HG02759 (cell line): ENCODE data around the gene ITPR1.
A peak's percentile ranks its signal among the peaks of the same experiment; 100 is the strongest.

Experiments used
- ATAC-seq: cut with Tn5 transposase; IDR thresholded peaks from one replicate; pipeline ENCODE4 v1.9.1; 2021; ENCODE audit warnings: mild to moderate bottlenecking, moderate library complexity; ENCODE audit not compliant: unreplicated experiment

ITPR1 gene

DNA sequence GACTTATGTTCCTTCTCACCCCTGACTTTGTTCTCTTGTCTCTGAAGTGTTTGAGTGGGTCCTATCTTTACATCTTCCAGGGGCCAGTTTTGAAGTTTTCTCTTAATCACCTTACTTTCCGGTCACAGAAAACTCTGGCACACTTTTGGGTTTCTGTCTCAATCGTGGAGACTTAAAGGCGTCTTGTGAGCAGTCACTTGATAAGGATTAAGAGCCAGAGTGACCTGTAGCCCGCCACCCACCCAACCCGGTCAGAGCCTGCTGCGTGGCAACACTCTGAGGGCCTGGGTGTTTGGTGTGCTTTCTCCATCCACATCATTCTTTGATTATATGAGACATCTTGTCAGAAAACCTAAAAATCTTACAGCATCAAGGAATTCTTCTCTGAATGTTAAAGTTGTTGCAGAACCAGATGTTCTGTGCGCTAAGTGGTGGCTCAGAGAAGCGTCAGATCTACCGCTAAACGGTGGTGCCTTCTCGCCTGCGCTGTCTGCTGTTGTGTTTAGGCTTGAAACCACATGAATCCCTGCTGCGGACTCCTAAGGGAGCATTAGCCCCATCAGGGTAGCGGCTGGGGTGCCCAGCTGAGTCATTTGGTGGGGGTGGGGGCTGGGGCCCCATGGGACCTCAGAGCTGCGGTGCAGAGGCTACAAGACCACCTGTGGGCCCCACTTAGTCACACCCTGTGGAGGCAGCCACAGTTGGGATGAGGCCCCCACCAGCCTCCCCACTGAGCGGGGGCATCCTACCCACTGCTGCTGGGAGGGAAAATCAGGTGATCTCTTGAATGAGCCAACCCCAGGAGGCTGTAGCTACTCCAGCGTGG is 327.4 kb downstream of the ITPR1 start:
- no peak for ATAC-seq

GRCh38 chr3:4821338-4821737 is 328.2 kb downstream of the ITPR1 start:
- ATAC-seq, result no peak

DNA sequence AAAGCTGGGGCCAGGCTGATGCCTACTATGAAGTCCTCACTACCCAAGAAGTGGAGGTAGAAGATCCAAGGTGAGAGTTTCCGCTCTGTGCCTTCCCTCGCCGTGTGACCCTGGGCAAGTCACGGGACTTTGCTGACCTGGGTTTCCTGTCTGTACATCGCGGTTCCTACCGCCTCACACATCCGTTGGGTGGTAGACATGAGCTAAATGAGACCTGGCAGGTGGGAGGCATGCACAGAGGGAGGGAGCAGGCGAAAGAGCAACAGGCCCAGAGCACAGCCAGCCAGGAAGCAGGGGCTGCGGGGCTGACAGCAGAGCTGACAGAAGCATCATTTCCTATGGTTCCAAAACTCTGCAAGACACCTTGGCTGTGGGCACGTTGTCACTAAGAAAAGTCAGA is 328.8 kb downstream of the ITPR1 start:
- no peak for ATAC-seq

DNA sequence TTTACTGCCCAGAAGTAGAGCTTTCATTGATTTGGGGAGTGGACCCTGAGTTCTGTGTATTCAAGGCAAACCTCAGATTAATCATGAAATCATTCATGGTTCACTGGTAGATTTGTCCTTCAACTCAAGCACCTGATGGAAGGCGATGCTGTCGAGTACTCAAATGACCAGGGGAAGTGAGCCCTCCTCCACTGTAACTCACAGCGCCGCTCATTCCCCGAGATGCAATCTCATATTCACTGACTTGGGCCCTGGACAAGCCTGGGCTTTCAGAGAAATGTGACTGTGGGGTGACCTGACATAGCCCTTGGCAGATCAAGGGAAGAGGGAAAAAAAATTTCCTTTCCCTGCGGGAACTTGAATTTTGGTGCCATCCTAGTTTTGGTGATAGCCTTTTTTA is 329.4 kb downstream of the ITPR1 start:
- no peak for ATAC-seq

DNA sequence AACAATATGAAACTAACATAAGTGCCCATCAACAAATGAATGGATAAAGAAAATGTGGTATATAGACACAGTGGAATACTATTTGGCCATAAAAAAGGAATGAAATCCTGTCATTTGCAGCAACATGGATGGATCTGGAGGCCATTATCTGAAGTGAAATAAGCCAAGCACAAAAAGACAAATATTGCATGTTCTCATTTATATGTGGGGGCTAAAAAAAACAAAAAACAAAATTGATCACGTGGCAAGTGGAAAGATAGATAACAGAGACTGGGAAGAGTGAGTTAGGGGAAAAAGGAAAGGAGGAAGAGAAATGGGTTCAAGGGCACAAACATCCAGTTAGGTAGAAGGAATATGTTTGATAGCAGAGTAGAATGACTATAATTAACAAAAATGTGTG is 330.2 kb downstream of the ITPR1 start:
- no peak for ATAC-seq

DNA sequence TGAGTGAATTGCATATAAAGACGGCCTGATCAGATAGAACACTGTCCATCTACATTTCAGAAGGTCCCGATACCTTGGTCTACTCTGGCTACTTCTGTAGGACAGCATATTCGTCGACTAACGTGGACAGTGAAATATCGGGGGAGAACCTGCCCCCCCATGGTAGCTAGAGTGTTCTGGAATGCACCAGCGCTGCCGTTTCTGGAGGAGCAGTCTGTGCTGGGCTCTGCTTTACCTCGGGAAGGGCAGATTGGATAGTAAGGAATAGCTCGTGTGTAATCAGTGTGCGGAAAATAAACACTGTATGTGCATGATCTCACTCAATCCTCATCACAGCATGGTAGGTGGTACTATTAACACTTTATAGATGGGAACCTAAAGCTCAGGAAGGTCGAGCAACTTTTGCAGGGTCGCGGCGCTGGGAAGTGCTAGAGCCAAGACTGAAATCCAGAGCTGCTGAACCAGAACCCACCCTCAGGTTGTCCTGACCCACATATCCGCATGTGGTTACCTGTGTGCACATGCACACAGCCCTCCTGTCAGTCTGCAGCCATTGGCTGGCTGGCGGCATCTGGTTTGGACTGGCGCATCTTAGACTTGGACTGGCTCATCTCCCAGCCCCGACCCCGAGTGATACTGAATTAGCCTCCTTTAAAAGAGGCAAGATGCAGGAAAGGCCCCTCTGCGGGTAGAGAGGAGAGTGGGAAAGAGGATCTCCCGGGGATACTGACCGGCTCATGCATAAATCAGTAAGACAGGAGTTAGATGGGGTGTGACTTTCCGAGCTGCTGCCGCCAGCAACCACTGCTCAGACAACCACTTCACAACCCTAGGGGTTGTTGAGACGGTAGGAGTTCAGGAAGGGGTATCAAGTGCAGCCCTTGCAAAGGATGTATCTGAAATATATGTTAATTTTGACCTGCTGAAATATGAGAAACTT is 331.1 kb downstream of the ITPR1 start:
- ATAC-seq, result no peak

- ATAC-seq, result no peak
Observed at GRCh38 chr3:4824926-4825325, 331.8 kb downstream of the ITPR1 start.

GRCh38 chr3:4825436-4826236 is 332.5 kb downstream of the ITPR1 start:
- no peak for ATAC-seq

GRCh38 chr3:4826237-4827100 is 333.3 kb downstream of the ITPR1 start:
- ATAC-seq, result no peak

DNA sequence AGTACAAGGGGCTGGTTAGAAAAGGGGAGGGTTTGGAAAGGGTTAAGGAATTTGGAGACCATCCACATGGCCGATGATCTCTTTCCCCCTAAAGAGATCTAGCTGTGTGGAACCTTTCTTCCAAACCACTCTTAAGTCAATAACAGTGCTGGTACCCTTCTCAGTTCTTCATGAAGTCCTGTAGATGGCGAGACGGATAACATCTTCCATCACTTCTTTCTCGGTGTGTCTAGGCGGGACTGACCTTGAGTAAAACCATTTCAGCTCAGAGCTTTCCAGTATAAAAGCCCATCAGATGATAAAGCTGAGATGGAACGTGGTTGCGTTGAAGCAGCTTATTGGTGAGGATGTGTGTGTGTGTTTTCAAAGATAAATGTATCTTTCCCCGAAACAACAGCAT is 334.6 kb downstream of the ITPR1 start:
- ATAC-seq, result no peak

DNA sequence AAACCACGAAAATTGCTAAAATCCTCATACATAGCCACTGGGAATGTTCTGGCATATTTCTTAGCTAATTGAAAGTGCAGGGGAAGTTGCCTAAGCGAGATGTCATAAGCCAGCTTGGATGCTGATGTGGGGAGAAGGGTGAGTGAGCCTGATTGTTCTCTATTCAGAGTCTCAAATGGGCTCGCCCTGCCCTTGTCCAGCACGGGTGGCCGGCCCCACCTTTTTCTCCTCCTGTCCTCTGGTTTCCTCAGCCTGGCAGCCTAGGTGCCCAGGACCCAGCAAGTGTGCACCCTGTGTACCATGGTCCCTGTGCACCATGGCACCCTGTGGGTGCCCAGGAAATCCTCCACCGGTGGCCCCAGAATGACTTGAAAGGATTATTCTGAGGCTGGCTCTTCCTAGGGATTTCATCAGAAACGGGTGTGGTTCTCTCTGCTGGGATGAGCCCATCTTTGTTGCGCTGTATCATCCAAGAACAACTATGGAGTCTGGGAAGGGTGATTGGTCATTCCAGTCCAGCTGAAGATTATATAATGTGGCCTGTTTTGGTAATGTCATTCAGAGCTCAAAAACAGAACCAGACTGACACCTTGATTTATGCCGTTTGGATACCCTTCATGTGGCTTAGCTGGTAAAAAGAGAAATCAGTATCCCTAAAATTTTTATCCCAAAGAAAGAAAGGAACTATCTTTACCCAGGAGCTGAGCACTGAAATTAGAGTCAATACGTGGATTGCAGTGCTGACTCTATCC is 335.3 kb downstream of the ITPR1 start:
- no peak for ATAC-seq

DNA sequence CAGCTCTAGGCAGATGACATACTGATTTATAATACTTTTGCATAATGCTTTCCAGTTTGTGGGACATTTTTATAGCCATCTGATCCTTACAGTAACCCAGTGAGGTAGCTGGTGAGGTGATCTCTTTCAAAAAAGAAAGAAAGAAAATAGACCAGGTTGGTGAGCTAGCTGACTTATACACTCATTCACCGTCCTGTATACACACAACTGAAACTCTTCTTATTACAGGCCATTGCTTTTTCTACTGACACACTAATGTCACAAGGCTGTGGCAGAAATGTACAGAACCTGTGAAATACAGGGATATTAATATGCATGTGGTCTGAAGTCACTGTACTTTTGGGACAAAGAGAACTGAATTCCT is 335.9 kb downstream of the ITPR1 start:
- no peak for ATAC-seq

DNA sequence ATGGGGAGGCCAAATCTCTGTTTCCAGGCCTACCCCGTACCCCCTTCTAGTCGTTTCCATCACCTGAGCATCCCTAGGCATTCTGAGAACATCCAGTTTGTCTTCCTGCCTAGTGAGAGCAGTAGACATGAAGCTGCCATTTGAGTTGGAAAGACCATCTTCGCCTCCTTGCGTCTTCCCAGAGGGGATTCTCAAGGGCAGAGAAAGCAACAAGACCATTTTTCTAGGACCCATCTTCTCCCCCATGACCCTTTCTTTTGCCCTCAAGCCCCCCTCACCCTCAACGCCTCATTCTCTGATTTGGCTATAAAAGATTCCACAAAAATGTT is 337.4 kb downstream of the ITPR1 start:
- ATAC-seq, result no peak

GRCh38 chr3:4831580-4831950 is 338.4 kb downstream of the ITPR1 start:
- ATAC-seq, result peak; percentile 9

DNA sequence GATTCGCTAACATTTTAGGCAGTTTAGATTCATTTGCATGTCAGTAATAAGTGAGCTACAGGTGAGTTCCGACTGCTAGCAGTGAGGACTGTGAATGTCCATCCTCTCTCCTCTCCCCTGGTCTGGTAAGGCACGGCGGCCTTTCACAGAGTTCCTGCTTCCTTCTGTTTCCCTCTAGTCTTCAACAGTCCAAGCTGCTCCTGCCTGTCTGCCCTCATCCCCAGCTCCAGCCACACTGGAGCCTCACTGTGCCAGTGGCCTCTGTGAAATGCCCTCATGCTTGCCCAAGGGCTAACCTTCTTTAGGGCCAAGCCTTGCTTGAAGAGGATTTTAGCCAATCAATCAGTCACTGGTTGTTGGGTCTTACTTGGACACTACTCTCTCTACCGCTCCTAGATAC is 340.3 kb downstream of the ITPR1 start:
- ATAC-seq, result no peak

GRCh38 chr3:4834403-4834866 is 341.3 kb downstream of the ITPR1 start:
- peak; percentile 64 for ATAC-seq

GRCh38 chr3:4835616-4836043 is 342.5 kb downstream of the ITPR1 start:
- no peak for ATAC-seq

GRCh38 chr3:4836516-4836915 is 343.4 kb downstream of the ITPR1 start:
- ATAC-seq, result no peak

DNA sequence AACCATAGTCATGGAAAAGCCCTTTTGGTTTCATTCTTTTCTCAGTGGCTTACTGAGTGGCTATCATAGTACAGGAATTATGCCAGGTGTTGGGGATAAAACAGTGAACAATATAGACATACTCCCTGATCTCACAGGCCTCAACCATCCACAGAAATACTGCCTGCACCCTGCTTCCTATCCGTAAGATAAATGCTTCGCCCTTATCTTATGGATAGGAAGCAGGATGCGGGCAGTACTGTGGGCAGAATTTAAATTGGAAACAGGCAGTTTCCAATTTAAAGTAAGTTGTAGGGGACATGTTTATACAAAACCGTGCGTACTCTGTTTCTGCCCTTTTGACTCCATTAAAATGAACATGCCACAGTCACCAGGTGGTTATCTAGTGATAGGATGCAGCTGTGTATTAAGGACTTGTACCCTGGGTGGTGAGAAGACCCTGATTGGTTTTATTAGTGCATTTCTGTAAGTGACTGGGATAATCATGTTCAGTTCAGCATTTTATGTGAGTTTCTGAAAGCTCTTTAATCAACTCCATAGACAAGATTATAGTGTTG is 344.3 kb downstream of the ITPR1 start:
- no peak for ATAC-seq
